C4-2B (cell line): ENCODE results near the gene EGFLAM.

Experiments
- H3K27ac ChIP-seq: fragments of 450-650 bp; 2 replicates; pipeline ENCODE4 v1.5.1; 2017
- ZFX ChIP-seq: fragments of 450-650 bp; IDR thresholded peaks from 2 replicates; pipeline ENCODE4 v1.6.1; 2017
- TF ChIP-seq, protein P1 (sequence below): fragments of 450-650 bp; conservative IDR thresholded peaks from 2 replicates; pipeline ENCODE4 v1.5.1; 2017; ENCODE audit warnings: mild to moderate bottlenecking

The EGFLAM gene

GRCh38 chr5:38299585-38299984 lies 41.2 kb downstream of the EGFLAM start:
- H3K27ac ChIP-seq = no peak overlapping the region
- no peak for TF ChIP-seq ZFX
- TF ChIP-seq, protein P1, sequence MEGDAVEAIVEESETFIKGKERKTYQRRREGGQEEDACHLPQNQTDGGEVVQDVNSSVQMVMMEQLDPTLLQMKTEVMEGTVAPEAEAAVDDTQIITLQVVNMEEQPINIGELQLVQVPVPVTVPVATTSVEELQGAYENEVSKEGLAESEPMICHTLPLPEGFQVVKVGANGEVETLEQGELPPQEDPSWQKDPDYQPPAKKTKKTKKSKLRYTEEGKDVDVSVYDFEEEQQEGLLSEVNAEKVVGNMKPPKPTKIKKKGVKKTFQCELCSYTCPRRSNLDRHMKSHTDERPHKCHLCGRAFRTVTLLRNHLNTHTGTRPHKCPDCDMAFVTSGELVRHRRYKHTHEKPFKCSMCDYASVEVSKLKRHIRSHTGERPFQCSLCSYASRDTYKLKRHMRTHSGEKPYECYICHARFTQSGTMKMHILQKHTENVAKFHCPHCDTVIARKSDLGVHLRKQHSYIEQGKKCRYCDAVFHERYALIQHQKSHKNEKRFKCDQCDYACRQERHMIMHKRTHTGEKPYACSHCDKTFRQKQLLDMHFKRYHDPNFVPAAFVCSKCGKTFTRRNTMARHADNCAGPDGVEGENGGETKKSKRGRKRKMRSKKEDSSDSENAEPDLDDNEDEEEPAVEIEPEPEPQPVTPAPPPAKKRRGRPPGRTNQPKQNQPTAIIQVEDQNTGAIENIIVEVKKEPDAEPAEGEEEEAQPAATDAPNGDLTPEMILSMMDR = no peak

GRCh38 chr5:38305148-38305547 lies 46.8 kb downstream of the EGFLAM start:
- no peak overlapping the region for H3K27ac ChIP-seq
- TF ChIP-seq, protein P1 = no peak
- TF ChIP-seq ZFX = no peak

DNA sequence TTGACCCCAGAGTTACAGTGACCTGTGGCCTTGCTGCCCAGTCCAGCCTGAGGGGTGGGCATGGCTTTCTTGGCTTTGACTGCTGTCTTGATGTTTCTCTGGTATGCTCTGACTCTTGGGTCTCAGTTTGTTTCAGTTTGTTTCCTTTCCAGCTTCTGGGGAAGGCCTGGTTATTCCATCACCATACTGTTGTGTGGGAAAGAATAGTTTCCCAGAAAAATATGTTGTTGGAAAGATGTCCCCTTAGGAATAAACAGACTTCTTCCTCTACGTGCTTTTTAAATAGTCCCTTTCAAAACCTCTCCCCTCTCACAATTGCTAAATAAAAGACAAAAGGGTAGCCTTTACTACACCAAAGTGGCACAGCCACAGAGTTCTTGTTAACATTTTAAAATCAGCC lies 49.5 kb downstream of the EGFLAM start:
- TF ChIP-seq, protein P1 = no peak
- no peak for TF ChIP-seq ZFX
- H3K27ac ChIP-seq = no peak overlapping the region

DNA sequence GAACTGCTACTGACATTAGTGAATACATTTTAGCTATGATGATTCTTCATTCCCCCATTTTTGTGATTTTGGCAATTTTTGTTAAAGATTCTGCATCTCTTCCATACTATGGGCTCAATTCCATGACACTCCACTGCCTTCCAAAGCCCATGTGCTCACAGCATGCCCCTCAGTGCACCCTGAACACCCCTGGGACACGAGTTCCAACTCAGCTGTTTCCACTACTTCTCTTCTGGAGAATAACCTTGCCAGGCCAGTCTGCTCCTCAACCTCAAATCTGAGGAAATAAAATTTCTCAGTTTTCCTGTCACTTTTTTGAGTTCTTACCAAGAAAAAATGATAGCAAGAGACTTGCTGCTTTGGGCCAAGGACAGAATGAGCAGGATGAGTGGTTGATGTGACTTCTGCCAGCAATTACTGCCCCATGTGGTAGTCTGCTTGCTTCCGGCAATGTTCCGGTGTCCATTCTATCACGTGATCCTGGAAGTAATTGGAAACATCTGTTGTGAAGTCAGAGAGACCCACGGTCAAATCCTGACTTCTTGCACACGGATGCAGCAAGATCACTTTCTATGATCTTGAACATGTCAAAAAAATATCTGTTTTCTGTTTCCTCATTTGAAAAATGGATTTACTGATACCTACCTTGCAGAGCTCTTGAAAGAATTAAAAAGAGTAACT lies 58.3 kb downstream of the EGFLAM start:
- TF ChIP-seq ZFX = no peak
- TF ChIP-seq, protein P1 = no peak
- H3K27ac ChIP-seq = no peak overlapping the region

- H3K27ac ChIP-seq = no peak overlapping the region
These were observed 59.5 kb downstream of the EGFLAM start for GRCh38 chr5:38317868-38318267.

DNA sequence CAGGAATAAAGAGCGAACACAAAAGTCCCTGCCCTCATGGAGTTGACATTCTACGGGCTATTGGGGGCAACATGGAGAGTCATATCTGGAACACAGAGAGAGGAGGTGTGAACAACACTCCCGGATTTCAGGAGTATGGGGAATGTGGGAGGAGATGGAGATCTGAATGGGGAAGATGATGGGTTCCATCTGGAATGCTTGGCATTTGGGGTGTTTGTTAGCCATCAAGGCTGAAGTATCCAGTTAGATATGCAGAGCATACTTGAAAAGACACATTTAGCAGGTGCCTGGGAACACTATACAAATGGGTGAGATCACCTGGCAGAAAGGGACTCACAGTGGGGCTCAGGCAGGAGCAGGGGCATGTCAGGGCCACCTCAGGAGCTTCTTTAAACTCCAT lies 61.1 kb downstream of the EGFLAM start:
- H3K27ac ChIP-seq = no peak overlapping the region
- TF ChIP-seq, protein P1 = no peak
- no peak for TF ChIP-seq ZFX

More at GRCh38 chr5:38317868-38318267, 59.5 kb downstream of the EGFLAM start:
- no peak for TF ChIP-seq ZFX
- TF ChIP-seq, protein P1 = no peak

DNA sequence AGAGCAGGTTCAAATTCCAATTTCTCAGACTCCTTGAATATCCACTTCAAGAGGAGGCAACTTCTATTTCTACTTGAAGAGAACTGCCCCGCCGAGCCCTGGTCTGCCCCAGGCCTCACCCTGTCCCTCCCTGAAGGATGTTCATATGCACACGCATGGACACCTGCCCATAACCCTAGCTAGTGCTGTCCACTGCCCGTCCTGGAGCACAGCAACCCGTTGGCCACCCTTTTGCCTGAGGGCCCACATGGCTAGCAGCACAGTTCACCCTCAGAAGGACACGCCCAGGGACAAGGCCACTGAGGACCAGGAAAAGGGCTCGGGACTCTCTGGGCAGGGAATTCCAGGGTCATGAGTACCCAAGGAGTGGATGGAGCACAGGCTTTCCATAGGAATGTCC lies 63.6 kb downstream of the EGFLAM start:
- TF ChIP-seq, protein P1 = no peak
- TF ChIP-seq ZFX = no peak
- no peak overlapping the region for H3K27ac ChIP-seq
